ENCODE data around the gene PTPRN2.

DNA sequence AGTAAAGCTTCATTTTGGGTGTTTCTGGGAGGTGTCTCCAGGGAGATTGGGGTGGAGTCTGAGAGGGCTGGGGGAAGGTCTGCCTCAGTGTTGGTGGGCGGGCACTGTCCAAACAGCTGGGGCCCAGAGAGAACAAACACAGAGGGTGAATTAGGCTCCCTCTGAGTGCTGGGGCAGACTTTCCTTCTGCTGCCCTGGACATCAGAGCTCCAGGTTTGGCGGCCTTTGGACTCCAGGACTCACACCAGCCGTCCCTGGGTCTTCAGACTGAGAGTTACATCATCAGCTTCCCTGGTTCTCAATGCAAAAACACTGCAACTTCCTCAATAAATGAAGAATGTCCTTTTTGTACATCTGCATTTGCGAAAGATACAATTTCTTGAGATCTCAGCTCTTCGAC is 427.4 kb downstream of the PTPRN2 start:
- TF ChIP-seq, protein P1, sequence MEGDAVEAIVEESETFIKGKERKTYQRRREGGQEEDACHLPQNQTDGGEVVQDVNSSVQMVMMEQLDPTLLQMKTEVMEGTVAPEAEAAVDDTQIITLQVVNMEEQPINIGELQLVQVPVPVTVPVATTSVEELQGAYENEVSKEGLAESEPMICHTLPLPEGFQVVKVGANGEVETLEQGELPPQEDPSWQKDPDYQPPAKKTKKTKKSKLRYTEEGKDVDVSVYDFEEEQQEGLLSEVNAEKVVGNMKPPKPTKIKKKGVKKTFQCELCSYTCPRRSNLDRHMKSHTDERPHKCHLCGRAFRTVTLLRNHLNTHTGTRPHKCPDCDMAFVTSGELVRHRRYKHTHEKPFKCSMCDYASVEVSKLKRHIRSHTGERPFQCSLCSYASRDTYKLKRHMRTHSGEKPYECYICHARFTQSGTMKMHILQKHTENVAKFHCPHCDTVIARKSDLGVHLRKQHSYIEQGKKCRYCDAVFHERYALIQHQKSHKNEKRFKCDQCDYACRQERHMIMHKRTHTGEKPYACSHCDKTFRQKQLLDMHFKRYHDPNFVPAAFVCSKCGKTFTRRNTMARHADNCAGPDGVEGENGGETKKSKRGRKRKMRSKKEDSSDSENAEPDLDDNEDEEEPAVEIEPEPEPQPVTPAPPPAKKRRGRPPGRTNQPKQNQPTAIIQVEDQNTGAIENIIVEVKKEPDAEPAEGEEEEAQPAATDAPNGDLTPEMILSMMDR (IDR thresholded peaks at IDR 0.05): no peak
- no peak for TF ChIP-seq POLR2AphosphoS5 (IDR thresholded peaks at IDR 0.05)
- no peak for TF ChIP-seq POLR2A (IDR thresholded peaks at IDR 0.05)
